Measurements from ENCODE around the gene CCDC201. TPM values are rescaled to one million over a fixed set of nuclear protein-coding genes. Genes with fewer than 3 reads are reported as not detected.
"Not testable (repeated sequence)": the region's sequence is repeated elsewhere in the genome, so short reads cannot be mapped to it uniquely, and the experiment has no call there.

CCDC201 gene
- total and polyA plus RNA-seq, 2 of the 4 experiments (the other 2 are of a cell fraction) = not detected

DNA sequence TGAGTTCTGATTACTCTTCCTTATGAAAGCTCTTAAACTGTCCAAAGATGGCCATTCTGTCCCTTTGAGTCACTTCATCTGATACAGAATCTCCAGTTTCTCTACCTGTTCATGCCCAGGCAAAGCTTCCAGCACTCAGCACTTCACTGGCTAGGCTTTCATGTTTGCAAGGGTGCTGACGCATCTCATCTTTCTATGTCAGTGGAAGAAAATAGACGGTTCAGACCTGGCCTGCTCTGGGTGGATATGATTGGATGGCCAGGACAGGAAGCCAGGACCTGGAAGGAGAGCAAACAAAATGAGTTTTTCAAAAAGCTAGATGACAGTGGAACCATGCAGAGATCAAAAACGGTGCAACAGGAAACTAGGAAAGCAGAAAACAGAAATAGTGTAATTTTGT lies 17.2 kb downstream of the CCDC201 start:
- POLR2A ChIA-PET (ENCODE audit: unreplicated experiment); H4K5ac ChIP-seq (ENCODE audit: low read depth, low read length); H2AFZ ChIP-seq (replicated peaks; ENCODE audit: low read length, poor library complexity); H3K27ac ChIP-seq (ENCODE audit: insufficient read depth, low read length); H2BK120ac ChIP-seq (ENCODE audit: low read depth, low read length); H2BK20ac ChIP-seq (ENCODE audit: low read depth, low read length); H3K9me1 ChIP-seq (ENCODE audit: insufficient read depth, low read length); H3K4ac ChIP-seq (ENCODE audit: low read depth, low read length); H3K18ac ChIP-seq (ENCODE audit: low read depth, low read length); H3K4me1 ChIP-seq (ENCODE audit: control insufficient read depth, insufficient read depth, low read length); H4K91ac ChIP-seq (ENCODE audit: insufficient read depth, low read depth, low read length); H3K36me3 ChIP-seq (ENCODE audit: control insufficient read depth, insufficient read depth, low read length); H3K23ac ChIP-seq (ENCODE audit: low read depth, low read length); H4K20me1 ChIP-seq (ENCODE audit: insufficient read depth, low read length); H2AK9ac ChIP-seq (replicated peaks; ENCODE audit: low read depth, low read length, poor library complexity); intact Hi-C loops (cut with micrococcal nuclease); H4K8ac ChIP-seq (ENCODE audit: low read depth in 2 of 2, low read length in 2 of 2); H3K56ac ChIP-seq (ENCODE audit: extremely low read depth, insufficient read depth, low read length); H3K79me1 ChIP-seq (ENCODE audit: low read depth in 1 of 2, low read length in 2 of 2); H3K4me3 ChIP-seq (ENCODE audit: insufficient read depth, low read depth, low read length); H3K9ac ChIP-seq (ENCODE audit: low read depth, low read length); ATAC-seq (ENCODE audit: low read depth); H2AK5ac ChIP-seq (ENCODE audit: low read depth, low read length); BruUV-seq (replicated peaks); H2BK5ac ChIP-seq (ENCODE audit: low read depth, low read length, poor library complexity, severe bottlenecking); H3K9me3 ChIP-seq (ENCODE audit: control insufficient read depth, insufficient read depth, low read length); H3K14ac ChIP-seq (replicated peaks; ENCODE audit: low read depth, low read length); CTCF ChIA-PET; H2BK15ac ChIP-seq (ENCODE audit: low read depth, low read length); dilution Hi-C loops (cut with HindIII; ENCODE audit: low sequenced_read_pairs, unreplicated experiment); DNase-seq; H3K4me2 ChIP-seq (ENCODE audit: low read depth, low read length): not testable (repeated sequence)
- in situ Hi-C loops (cut with MboI; ENCODE audit: low sequenced_read_pairs) = loop anchor here (10.0 to 25.0 kb wide), 2 partner anchors 193 to 701 kb away; partner anchors contain the start of gene RAMP3
- H3K27me3 ChIP-seq (ENCODE audit: control insufficient read depth, insufficient read depth, low read length) = peaks cover 11% of the 10 kb centered on the region
- WGBS, 2 experiments (ENCODE audit: extremely low coverage in 2 of 2, insufficient read length in 1 of 2) = no CpG with 5 or more reads among the region's 3 CpGs

GRCh38 chr7:45853491-45853890 lies 19.4 kb downstream of the CCDC201 start:
- H4K8ac ChIP-seq (ENCODE audit: low read depth in 2 of 2, low read length in 2 of 2); H2AFZ ChIP-seq (replicated peaks; ENCODE audit: low read length, poor library complexity); H4K20me1 ChIP-seq (ENCODE audit: insufficient read depth, low read length); CTCF ChIA-PET; H3K36me3 ChIP-seq (ENCODE audit: control insufficient read depth, insufficient read depth, low read length); H3K9ac ChIP-seq (ENCODE audit: low read depth, low read length); H2BK20ac ChIP-seq (ENCODE audit: low read depth, low read length); H2BK15ac ChIP-seq (ENCODE audit: low read depth, low read length); H3K56ac ChIP-seq (ENCODE audit: extremely low read depth, insufficient read depth, low read length); POLR2A ChIA-PET (ENCODE audit: unreplicated experiment); H2AK9ac ChIP-seq (replicated peaks; ENCODE audit: low read depth, low read length, poor library complexity); H2BK5ac ChIP-seq (ENCODE audit: low read depth, low read length, poor library complexity, severe bottlenecking); dilution Hi-C loops (cut with HindIII; ENCODE audit: low sequenced_read_pairs, unreplicated experiment); H3K4me3 ChIP-seq (ENCODE audit: insufficient read depth, low read depth, low read length); H3K27me3 ChIP-seq (ENCODE audit: control insufficient read depth, insufficient read depth, low read length); H3K4me1 ChIP-seq (ENCODE audit: control insufficient read depth, insufficient read depth, low read length); H3K4ac ChIP-seq (ENCODE audit: low read depth, low read length); H3K79me1 ChIP-seq (ENCODE audit: low read depth in 1 of 2, low read length in 2 of 2); H3K4me2 ChIP-seq (ENCODE audit: low read depth, low read length); intact Hi-C loops (cut with micrococcal nuclease); H2BK120ac ChIP-seq (ENCODE audit: low read depth, low read length); ATAC-seq (ENCODE audit: low read depth); H4K5ac ChIP-seq (ENCODE audit: low read depth, low read length); DNase-seq; H4K91ac ChIP-seq (ENCODE audit: insufficient read depth, low read depth, low read length); H3K9me1 ChIP-seq (ENCODE audit: insufficient read depth, low read length); H2AK5ac ChIP-seq (ENCODE audit: low read depth, low read length); H3K27ac ChIP-seq (ENCODE audit: insufficient read depth, low read length); H3K18ac ChIP-seq (ENCODE audit: low read depth, low read length); H3K14ac ChIP-seq (replicated peaks; ENCODE audit: low read depth, low read length); BruUV-seq (replicated peaks); H3K9me3 ChIP-seq (ENCODE audit: control insufficient read depth, insufficient read depth, low read length); H3K23ac ChIP-seq (ENCODE audit: low read depth, low read length): not testable (repeated sequence)
- WGBS, 2 experiments (ENCODE audit: extremely low coverage in 2 of 2, insufficient read length in 1 of 2) = 100% methylated on average over 1 of the region's 8 CpGs; no CpG with 5 or more reads in 1 of the 2 experiments
- in situ Hi-C loops (cut with MboI; ENCODE audit: low sequenced_read_pairs) = loop anchor here (10.0 to 25.0 kb wide), 2 partner anchors 191 to 699 kb away; partner anchors contain the start of gene RAMP3

Data from IMR-90 (cell line).